Measurements from ENCODE around the gene GNA15. TPM values are rescaled to one million over a fixed set of nuclear protein-coding genes. Genes with fewer than 3 reads are reported as not detected.
"Not testable (repeated sequence)": the region's sequence is repeated elsewhere in the genome, so short reads cannot be mapped to it uniquely, and the experiment has no call there.

The GNA15 gene
- not detected for polyA plus RNA-seq (2013, experiment 1 of 2; ENCODE audit: insufficient read length)
- polyA plus RNA-seq (2013, experiment 2 of 2; ENCODE audit: insufficient read length): not detected

GRCh38 chr19:3135961-3136683 is at the start of gene GNA15:
Gene GNA15 (plus strand): TSS chr19:3136033. CDS start chr19:3136451, 418 bp downstream.
- no peak for DNase-seq

GRCh38 chr19:3087769-3088168 is 48.1 kb upstream of the GNA15 start:
- DNase-seq: no peak

- not testable (repeated sequence) for DNase-seq
These were observed 46.5 kb upstream of the GNA15 start for GRCh38 chr19:3089299-3089855.

- peak; percentile 26 for DNase-seq
These were observed 41.0 kb upstream of the GNA15 start for GRCh38 chr19:3094601-3095440.

GRCh38 chr19:3095441-3096191 is 40.2 kb upstream of the GNA15 start:
- DNase-seq: no peak

GRCh38 chr19:3096267-3096901 is 39.4 kb upstream of the GNA15 start:
- no peak for DNase-seq

GRCh38 chr19:3096902-3097326 is 38.9 kb upstream of the GNA15 start:
- DNase-seq: no peak

GRCh38 chr19:3097442-3097871 is 38.4 kb upstream of the GNA15 start:
- DNase-seq: no peak

GRCh38 chr19:3098141-3098514 is 37.7 kb upstream of the GNA15 start:
- no peak for DNase-seq

- DNase-seq: no peak
These were observed 37.1 kb upstream of the GNA15 start for GRCh38 chr19:3098515-3099346.

GRCh38 chr19:3099347-3100145 is 36.3 kb upstream of the GNA15 start:
- no peak for DNase-seq

GRCh38 chr19:3100331-3100730 is 35.5 kb upstream of the GNA15 start:
- no peak for DNase-seq

GRCh38 chr19:3100747-3101730 is 34.8 kb upstream of the GNA15 start:
- DNase-seq: no peak

- no peak for DNase-seq
These were observed 33.3 kb upstream of the GNA15 start for GRCh38 chr19:3102239-3103140.

- no peak for DNase-seq
These were observed 31.2 kb upstream of the GNA15 start for GRCh38 chr19:3104708-3104983.

GRCh38 chr19:3105641-3106508 is 30.0 kb upstream of the GNA15 start:
- DNase-seq: no peak

GRCh38 chr19:3106509-3107141 is 29.2 kb upstream of the GNA15 start:
- DNase-seq: no peak

Measured in fibroblast of skin of back (primary cell).